ENCODE results near the gene RNF44. TPM values are rescaled to one million over a fixed set of nuclear protein-coding genes. Genes with fewer than 3 reads are reported as not detected.

RNF44 gene
- total and polyA plus RNA-seq, 2 of the 4 experiments (the other 2 are of a cell fraction), result 0.54 to 12.4 TPM

DNA sequence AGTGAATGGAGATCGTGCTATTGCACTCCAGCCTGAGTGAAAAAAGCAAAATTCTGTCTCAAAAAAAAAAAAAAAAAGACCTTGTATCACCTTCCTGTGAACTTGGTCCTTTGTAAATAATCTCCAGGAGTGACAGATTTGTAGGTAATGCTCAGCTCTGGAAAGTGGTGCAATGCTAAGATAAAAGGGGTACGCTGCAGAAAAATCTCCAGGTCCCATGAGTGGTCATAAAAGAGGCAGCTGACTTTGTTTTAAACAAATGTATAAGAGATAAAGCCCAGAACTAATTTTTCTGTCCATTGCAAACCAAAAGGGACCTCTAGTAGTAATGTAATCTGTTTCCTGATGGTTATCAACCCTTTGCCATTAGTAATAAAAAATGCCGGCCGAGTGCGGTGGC lies 33.7 kb downstream of the RNF44 start:
- ChIA-PET POLR2A (ENCODE audit: unreplicated experiment) (no interaction called here), CTCF (no interaction called here)
- Histone ChIP-seq H3K4ac (ENCODE audit: low read depth, low read length) (no peak overlapping the region), H2BK120ac (ENCODE audit: low read depth, low read length) (no peak overlapping the region), H4K5ac (ENCODE audit: low read depth, low read length) (no peak overlapping the region), H3K4me3 (ENCODE audit: insufficient read depth, low read depth, low read length) (no peak overlapping the region), H4K8ac (ENCODE audit: low read depth in 2 of 2, low read length in 2 of 2) (no peak overlapping the region), H3K9ac (ENCODE audit: low read depth, low read length) (no peak overlapping the region), H3K79me1 (ENCODE audit: low read depth in 1 of 2, low read length in 2 of 2) (peaks cover 6 to 29% of the 10 kb centered on the region in 2 experiments; a peak in 3 of 4 replicates), H3K56ac (ENCODE audit: extremely low read depth, insufficient read depth, low read length) (no peak overlapping the region), H2BK15ac (ENCODE audit: low read depth, low read length) (no peak overlapping the region), H3K27ac (ENCODE audit: insufficient read depth, low read length) (no peak overlapping the region), H3K9me1 (ENCODE audit: insufficient read depth, low read length) (no peaks in the 10 kb centered on the region), H2BK20ac (ENCODE audit: low read depth, low read length) (no peak overlapping the region), H3K27me3 (ENCODE audit: control insufficient read depth, insufficient read depth, low read length) (no peaks in the 10 kb centered on the region), H3K18ac (ENCODE audit: low read depth, low read length) (no peak overlapping the region), H3K9me3 (ENCODE audit: control insufficient read depth, insufficient read depth, low read length) (no peaks in the 10 kb centered on the region), H4K91ac (ENCODE audit: insufficient read depth, low read depth, low read length) (no peak overlapping the region), H3K36me3 (ENCODE audit: control insufficient read depth, insufficient read depth, low read length) (peaks cover 43% of the 10 kb centered on the region), H3K4me1 (ENCODE audit: control insufficient read depth, insufficient read depth, low read length) (peaks cover 6% of the 10 kb centered on the region; the same call in 1 of the 2 replicates), H2AK9ac (replicated peaks; ENCODE audit: low read depth, low read length, poor library complexity) (no peak overlapping the region), H3K14ac (replicated peaks; ENCODE audit: low read depth, low read length) (no peak overlapping the region), H3K23ac (ENCODE audit: low read depth, low read length) (no peak overlapping the region), H2BK5ac (ENCODE audit: low read depth, low read length, poor library complexity, severe bottlenecking) (no peak overlapping the region), H2AK5ac (ENCODE audit: low read depth, low read length) (no peak overlapping the region), H4K20me1 (ENCODE audit: insufficient read depth, low read length) (peaks cover 3% of the 10 kb centered on the region; the same call in 1 of the 2 replicates), H2AFZ (replicated peaks; ENCODE audit: low read length, poor library complexity) (no peak overlapping the region), H3K4me2 (ENCODE audit: low read depth, low read length) (no peak overlapping the region)
- no CpG with 5 or more reads among the region's 5 CpGs for WGBS, 2 experiments (ENCODE audit: extremely low coverage in 2 of 2, insufficient read length in 1 of 2)
- no TSS peak for BruUV-seq (replicated peaks)
- in situ Hi-C loops (cut with MboI; ENCODE audit: low sequenced_read_pairs), result no loop called here
- intact Hi-C loops (cut with micrococcal nuclease), result no loop called here
- DNase-seq (no peak), ATAC-seq (ENCODE audit: low read depth) (no peak)
- dilution Hi-C loops (cut with HindIII; ENCODE audit: low sequenced_read_pairs, unreplicated experiment), result no loop called here
- TF ChIP-seq BHLHE40 (IDR thresholded peaks at IDR 0.05; ENCODE audit: low read depth, low read length) (no peak), CHD1 (IDR thresholded peaks at IDR 0.05; ENCODE audit: low read depth, low read length) (no peak), CEBPB (IDR thresholded peaks at IDR 0.05; ENCODE audit: low read depth, low read length) (no peak), SMC3 (IDR thresholded peaks at IDR 0.05; ENCODE audit: low read depth, low read length) (no peak), NFE2L2 (IDR thresholded peaks at IDR 0.05; ENCODE audit: low read depth, low read length) (no peak), RFX5 (IDR thresholded peaks at IDR 0.05; ENCODE audit: low read depth, low read length) (no peak), RAD21 (IDR thresholded peaks at IDR 0.05; ENCODE audit: low read length) (no peak), MXI1 (IDR thresholded peaks at IDR 0.05; ENCODE audit: borderline replicate concordance, low read depth, low read length) (no peak), MAFK (IDR thresholded peaks at IDR 0.05; ENCODE audit: low read depth, low read length) (no peak), POLR2A (IDR thresholded peaks at IDR 0.05; ENCODE audit: low read depth, low read length) (no peak), FOS (IDR thresholded peaks at IDR 0.05; ENCODE audit: low read depth, low read length) (no peak), RCOR1 (IDR thresholded peaks at IDR 0.05; ENCODE audit: insufficient replicate concordance, low read length) (no peak), MAZ (IDR thresholded peaks at IDR 0.05; ENCODE audit: borderline replicate concordance, low read depth, low read length) (no peak)
- TF ChIP-seq, protein P1, sequence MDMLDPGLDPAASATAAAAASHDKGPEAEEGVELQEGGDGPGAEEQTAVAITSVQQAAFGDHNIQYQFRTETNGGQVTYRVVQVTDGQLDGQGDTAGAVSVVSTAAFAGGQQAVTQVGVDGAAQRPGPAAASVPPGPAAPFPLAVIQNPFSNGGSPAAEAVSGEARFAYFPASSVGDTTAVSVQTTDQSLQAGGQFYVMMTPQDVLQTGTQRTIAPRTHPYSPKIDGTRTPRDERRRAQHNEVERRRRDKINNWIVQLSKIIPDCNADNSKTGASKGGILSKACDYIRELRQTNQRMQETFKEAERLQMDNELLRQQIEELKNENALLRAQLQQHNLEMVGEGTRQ (IDR thresholded peaks at IDR 0.05; ENCODE audit: low read depth, low read length), result no peak
- TF ChIP-seq, protein P2, sequence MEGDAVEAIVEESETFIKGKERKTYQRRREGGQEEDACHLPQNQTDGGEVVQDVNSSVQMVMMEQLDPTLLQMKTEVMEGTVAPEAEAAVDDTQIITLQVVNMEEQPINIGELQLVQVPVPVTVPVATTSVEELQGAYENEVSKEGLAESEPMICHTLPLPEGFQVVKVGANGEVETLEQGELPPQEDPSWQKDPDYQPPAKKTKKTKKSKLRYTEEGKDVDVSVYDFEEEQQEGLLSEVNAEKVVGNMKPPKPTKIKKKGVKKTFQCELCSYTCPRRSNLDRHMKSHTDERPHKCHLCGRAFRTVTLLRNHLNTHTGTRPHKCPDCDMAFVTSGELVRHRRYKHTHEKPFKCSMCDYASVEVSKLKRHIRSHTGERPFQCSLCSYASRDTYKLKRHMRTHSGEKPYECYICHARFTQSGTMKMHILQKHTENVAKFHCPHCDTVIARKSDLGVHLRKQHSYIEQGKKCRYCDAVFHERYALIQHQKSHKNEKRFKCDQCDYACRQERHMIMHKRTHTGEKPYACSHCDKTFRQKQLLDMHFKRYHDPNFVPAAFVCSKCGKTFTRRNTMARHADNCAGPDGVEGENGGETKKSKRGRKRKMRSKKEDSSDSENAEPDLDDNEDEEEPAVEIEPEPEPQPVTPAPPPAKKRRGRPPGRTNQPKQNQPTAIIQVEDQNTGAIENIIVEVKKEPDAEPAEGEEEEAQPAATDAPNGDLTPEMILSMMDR (conservative IDR thresholded peaks at IDR 0.05; ENCODE audit: low read depth, low read length), result no peak
- TF ChIP-seq, protein P3, sequence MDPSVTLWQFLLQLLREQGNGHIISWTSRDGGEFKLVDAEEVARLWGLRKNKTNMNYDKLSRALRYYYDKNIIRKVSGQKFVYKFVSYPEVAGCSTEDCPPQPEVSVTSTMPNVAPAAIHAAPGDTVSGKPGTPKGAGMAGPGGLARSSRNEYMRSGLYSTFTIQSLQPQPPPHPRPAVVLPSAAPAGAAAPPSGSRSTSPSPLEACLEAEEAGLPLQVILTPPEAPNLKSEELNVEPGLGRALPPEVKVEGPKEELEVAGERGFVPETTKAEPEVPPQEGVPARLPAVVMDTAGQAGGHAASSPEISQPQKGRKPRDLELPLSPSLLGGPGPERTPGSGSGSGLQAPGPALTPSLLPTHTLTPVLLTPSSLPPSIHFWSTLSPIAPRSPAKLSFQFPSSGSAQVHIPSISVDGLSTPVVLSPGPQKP (IDR thresholded peaks at IDR 0.05; ENCODE audit: borderline replicate concordance, low read depth, low read length), result no peak

Measured in IMR-90 (cell line).